GM23248 (cell line): ENCODE measurements around the gene AXIN1. TPM values are rescaled to one million over a fixed set of nuclear protein-coding genes. Genes with fewer than 3 reads are reported as not detected.
"Not testable (repeated sequence)": the region's sequence is repeated elsewhere in the genome, so short reads cannot be mapped to it uniquely, and the experiment has no call there.

ENCODE experiments used
- DNase-seq: peaks from one replicate; pipeline ENCODE4 v3.0.0-alpha.2; 2015
- H2AFZ ChIP-seq: fragments of 200-600 bp; sonication (generic); 2 replicates; pipeline ENCODE4 v1.6.1; 2016; ENCODE audit warnings: antibody characterized with exemption
- H3F3A ChIP-seq: fragments of 200-600 bp; sonication (generic); 2 replicates; pipeline ENCODE4 v1.6.1; 2016; ENCODE audit warnings: mild to moderate bottlenecking, antibody characterized with exemption, mixed run types; ENCODE audit not compliant: insufficient read depth
- H3K27ac ChIP-seq: fragments of 200-600 bp; sonication (generic); 2 replicates; pipeline ENCODE4 v1.5.1; 2016; ENCODE audit warnings: mild to moderate bottlenecking
- H3K27me3 ChIP-seq: fragments of 200-600 bp; sonication (generic); replicated peaks from 2 replicates; pipeline ENCODE4 v1.6.1; 2016; ENCODE audit warnings: mild to moderate bottlenecking; ENCODE audit not compliant: insufficient read depth
- H3K36me3 ChIP-seq: fragments of 200-600 bp; sonication (generic); 2 replicates; pipeline ENCODE4 v1.6.1; 2016; ENCODE audit warnings: low read depth, mild to moderate bottlenecking
- H3K4me1 ChIP-seq: fragments of 200-600 bp; sonication (generic); 2 replicates; pipeline ENCODE4 v1.6.1; 2016; ENCODE audit warnings: mild to moderate bottlenecking; ENCODE audit not compliant: insufficient read depth
- H3K4me2 ChIP-seq: fragments of 200-600 bp; sonication (generic); one replicate; pipeline ENCODE4 v1.6.1; 2016; ENCODE audit warnings: mild to moderate bottlenecking; ENCODE audit not compliant: unreplicated experiment
- H3K4me3 ChIP-seq: fragments of 200-600 bp; sonication (generic); 2 replicates; pipeline ENCODE4 v1.5.1; 2016; ENCODE audit warnings: mild to moderate bottlenecking
- H3K79me2 ChIP-seq: fragments of 200-600 bp; sonication (generic); 2 replicates; pipeline ENCODE4 v1.6.1; 2016; ENCODE audit warnings: mild to moderate bottlenecking; ENCODE audit not compliant: insufficient read depth
- H3K9ac ChIP-seq: fragments of 200-600 bp; sonication (generic); 2 replicates; pipeline ENCODE4 v1.6.1; 2016; ENCODE audit warnings: mild to moderate bottlenecking
- H3K9me2 ChIP-seq: fragments of 200-600 bp; sonication (generic); 2 replicates; pipeline ENCODE4 v1.6.1; 2016; ENCODE audit warnings: mixed run types, mild to moderate bottlenecking, moderate library complexity; ENCODE audit not compliant: insufficient read depth
- H3K9me3 ChIP-seq: fragments of 200-600 bp; sonication (generic); one replicate; pipeline ENCODE4 v1.6.1; 2017; ENCODE audit warnings: low read depth
- H4K20me1 ChIP-seq: fragments of 200-600 bp; sonication (generic); 2 replicates; pipeline ENCODE4 v1.6.0; 2016; ENCODE audit not compliant: insufficient read depth
- EZH2 ChIP-seq: fragments of 200-600 bp; sonication (generic); IDR thresholded peaks from 2 replicates; pipeline ENCODE4 v1.6.1; 2018; ENCODE audit warnings: antibody characterized with exemption, mild to moderate bottlenecking; ENCODE audit not compliant: insufficient read depth, poor library complexity, severe bottlenecking
- EZH2phosphoT487 ChIP-seq: fragments of 200-600 bp; sonication (generic); IDR thresholded peaks from 2 replicates; pipeline ENCODE4 v1.6.1; 2018; ENCODE audit warnings: antibody characterized with exemption, moderate library complexity, mild to moderate bottlenecking, low read depth; ENCODE audit not compliant: insufficient read depth
- WGBS, 2 experiments: methylation state at CpG; one replicate each; pipeline ENCODE4 v1.1.6; 2015 to 2017; ENCODE audit warnings: low lambda C conversion rate in 2 of 2, low coverage in 1 of 2; ENCODE audit errors: missing lambda C conversion rate in 2 of 2; 5-methylcytosine and 5-hydroxymethylcytosine counted together
- in situ Hi-C: fragments of 300-500 bp; cut with MboI; formaldehyde crosslinking; loops from 2 replicates; pipeline ENCODE4 v1.15.0; 2020
- polyA plus RNA-seq: library from polyadenylated mRNA; unstranded; fragments of >200 nt; fragmentation: Nextera tagmentation; extraction: Ambion mirVana; gene quantifications from 2 replicates; pipeline ENCODE4 v1.2.1, GENCODE V29; 2016
- total RNA-seq: library from RNA; depleted of rRNA; stranded (reverse); fragments of >200 nt; shearing (Covaris generic); gene quantifications from 2 replicates; pipeline ENCODE4 v1.2.3, GENCODE V29; 2014

The AXIN1 gene
- total and polyA plus RNA-seq, 2 experiments from 2014 or later = 3.3 to 27.1 TPM

- H3K79me2 ChIP-seq = peaks cover 100% of the 10 kb centered on the region
- H3K4me1 ChIP-seq = peaks cover 7% of the 10 kb centered on the region
- H3K36me3 ChIP-seq = no peaks in the 10 kb centered on the region
- DNase-seq = no peak
- H3K27me3 ChIP-seq = no peaks in the 10 kb centered on the region
- no peaks in the 10 kb centered on the region for H3K9me2 ChIP-seq
- no peak overlapping the region for H3K4me3 ChIP-seq
- H3F3A ChIP-seq = peaks cover 3% of the 10 kb centered on the region; the same call in 1 of the 2 replicates
- no peak for TF ChIP-seq EZH2phosphoT487
- no peak for TF ChIP-seq EZH2
- in situ Hi-C loops = no loop called here
- no peak overlapping the region for H3K27ac ChIP-seq
- no peak overlapping the region for H3K9ac ChIP-seq
- no peaks in the 10 kb centered on the region for H3K9me3 ChIP-seq
- no peak overlapping the region for H2AFZ ChIP-seq
- 96 to 98% methylated on average over 11 of the region's 11 CpGs for WGBS, 2 experiments
- no peak overlapping the region for H3K4me2 ChIP-seq
- H4K20me1 ChIP-seq = peaks cover 9% of the 10 kb centered on the region; the same call in 1 of the 2 replicates
Measured at GRCh38 chr16:336269-336668, 16.3 kb downstream of the AXIN1 start.

GRCh38 chr16:334861-335632 lies 17.5 kb downstream of the AXIN1 start:
- Histone ChIP-seq H3K4me1 (peaks cover 15% of the 10 kb centered on the region), H3F3A (peaks cover 11% of the 10 kb centered on the region; the same call in 1 of the 2 replicates), H3K79me2 (peaks cover 100% of the 10 kb centered on the region)
- H3K4me3 ChIP-seq, H3K9me2 ChIP-seq, H3K4me2 ChIP-seq, H3K9ac ChIP-seq, H2AFZ ChIP-seq, H3K36me3 ChIP-seq, in situ Hi-C loops, DNase-seq, H3K27ac ChIP-seq, H3K27me3 ChIP-seq, H3K9me3 ChIP-seq, H4K20me1 ChIP-seq: not testable (repeated sequence)
- 89 to 91% methylated on average over 10 to 11 of the region's 11 CpGs for WGBS, 2 experiments

GRCh38 chr16:334164-334832 lies 18.2 kb downstream of the AXIN1 start:
- Histone ChIP-seq H3K4me1 (peaks cover 15% of the 10 kb centered on the region), H3F3A (peaks cover 11% of the 10 kb centered on the region; the same call in 1 of the 2 replicates), H3K79me2 (peaks cover 100% of the 10 kb centered on the region)
- H3K9ac ChIP-seq, H4K20me1 ChIP-seq, H3K9me3 ChIP-seq, H3K4me3 ChIP-seq, H3K27me3 ChIP-seq, DNase-seq, in situ Hi-C loops, H3K9me2 ChIP-seq, H3K36me3 ChIP-seq, H3K27ac ChIP-seq, H2AFZ ChIP-seq, H3K4me2 ChIP-seq: not testable (repeated sequence)
- WGBS, 2 experiments = 97% methylated on average over 5 of the region's 5 CpGs

GRCh38 chr16:333406-334094 lies 19.0 kb downstream of the AXIN1 start:
- no peak overlapping the region for H3K4me2 ChIP-seq
- no peak overlapping the region for H3K4me3 ChIP-seq
- H3F3A ChIP-seq = peaks cover 11% of the 10 kb centered on the region; the same call in 1 of the 2 replicates
- in situ Hi-C loops = no loop called here
- no peak overlapping the region for H2AFZ ChIP-seq
- no peaks in the 10 kb centered on the region for H3K9me3 ChIP-seq
- H4K20me1 ChIP-seq = peaks cover 9% of the 10 kb centered on the region; the same call in 1 of the 2 replicates
- no peaks in the 10 kb centered on the region for H3K27me3 ChIP-seq
- no peak overlapping the region for H3K27ac ChIP-seq
- H3K9ac ChIP-seq = no peak overlapping the region
- peaks cover 15% of the 10 kb centered on the region for H3K4me1 ChIP-seq
- DNase-seq = no peak
- TF ChIP-seq EZH2phosphoT487 = no peak
- TF ChIP-seq EZH2 = no peak
- 79 to 84% methylated on average over 6 of the region's 6 CpGs for WGBS, 2 experiments
- peaks cover 100% of the 10 kb centered on the region for H3K79me2 ChIP-seq
- H3K9me2 ChIP-seq = no peaks in the 10 kb centered on the region
- H3K36me3 ChIP-seq = no peaks in the 10 kb centered on the region

- peak overlapping the region; percentile 42 for H3K9ac ChIP-seq
- H3K27me3 ChIP-seq, H3K4me3 ChIP-seq, in situ Hi-C loops, H4K20me1 ChIP-seq, H3K36me3 ChIP-seq, H2AFZ ChIP-seq, H3K9me2 ChIP-seq, H3K4me2 ChIP-seq, H3K9me3 ChIP-seq: not testable (repeated sequence)
- WGBS, 2 experiments = 36 to 38% methylated on average over 6 of the region's 6 CpGs
- peaks cover 11% of the 10 kb centered on the region; the same call in 1 of the 2 replicates for H3F3A ChIP-seq
- peak; percentile 57 for DNase-seq
- H3K27ac ChIP-seq = peak overlapping the region; percentile 39
- H3K4me1 ChIP-seq = peaks cover 24% of the 10 kb centered on the region
- peaks cover 99% of the 10 kb centered on the region for H3K79me2 ChIP-seq
Measured at GRCh38 chr16:331181-331814, 21.2 kb downstream of the AXIN1 start.
